ENCODE results near the gene CDH4.

CDH4 gene

DNA sequence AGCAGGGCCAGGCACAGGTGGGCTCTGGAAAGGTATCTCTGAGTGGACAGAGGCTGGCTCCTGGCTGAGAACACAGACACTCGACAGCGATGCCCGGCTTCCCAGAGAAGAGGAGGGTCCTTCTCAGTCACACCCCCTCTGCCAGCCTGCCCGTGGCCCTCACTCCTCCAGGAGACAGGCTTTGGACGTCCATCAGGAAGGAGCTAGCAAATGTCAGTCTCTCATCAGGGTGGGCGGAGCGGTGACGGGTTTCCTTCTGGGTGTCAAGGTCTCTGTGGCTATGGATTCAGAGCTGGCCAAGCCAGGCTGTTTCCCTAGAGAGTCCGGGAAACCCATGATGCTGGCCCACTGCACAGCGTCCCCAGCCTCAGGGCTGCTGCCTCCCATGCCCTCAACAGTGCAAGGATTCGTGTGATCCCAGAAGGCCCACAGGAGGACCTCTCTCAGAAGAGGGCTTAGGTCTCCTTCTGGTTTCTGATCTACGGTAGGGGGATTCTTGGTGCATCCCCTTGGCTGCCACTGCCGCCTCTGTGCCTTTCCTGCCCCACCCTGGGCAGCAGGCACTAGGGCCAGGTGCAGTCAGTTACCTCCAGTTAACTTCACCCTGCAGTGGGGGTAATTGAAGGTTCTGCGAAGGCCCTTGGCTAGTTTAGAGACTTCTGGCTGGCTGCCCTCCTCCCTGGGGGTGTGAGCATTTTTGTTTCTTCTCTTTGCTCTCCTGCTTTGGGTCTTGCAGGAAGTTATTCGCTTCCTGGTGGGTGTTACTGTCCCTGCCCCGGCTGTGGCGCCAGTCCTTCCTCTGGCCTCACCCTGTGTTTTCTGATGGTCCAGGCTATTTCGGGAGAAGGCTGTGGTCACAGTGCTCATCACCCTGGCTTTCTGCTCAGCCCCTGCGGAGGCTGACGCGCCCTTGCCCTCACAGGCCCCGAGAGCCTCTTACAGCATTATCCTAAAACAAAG, 80.2 kb downstream of the CDH4 start:
- no peak for DNase-seq

DNA sequence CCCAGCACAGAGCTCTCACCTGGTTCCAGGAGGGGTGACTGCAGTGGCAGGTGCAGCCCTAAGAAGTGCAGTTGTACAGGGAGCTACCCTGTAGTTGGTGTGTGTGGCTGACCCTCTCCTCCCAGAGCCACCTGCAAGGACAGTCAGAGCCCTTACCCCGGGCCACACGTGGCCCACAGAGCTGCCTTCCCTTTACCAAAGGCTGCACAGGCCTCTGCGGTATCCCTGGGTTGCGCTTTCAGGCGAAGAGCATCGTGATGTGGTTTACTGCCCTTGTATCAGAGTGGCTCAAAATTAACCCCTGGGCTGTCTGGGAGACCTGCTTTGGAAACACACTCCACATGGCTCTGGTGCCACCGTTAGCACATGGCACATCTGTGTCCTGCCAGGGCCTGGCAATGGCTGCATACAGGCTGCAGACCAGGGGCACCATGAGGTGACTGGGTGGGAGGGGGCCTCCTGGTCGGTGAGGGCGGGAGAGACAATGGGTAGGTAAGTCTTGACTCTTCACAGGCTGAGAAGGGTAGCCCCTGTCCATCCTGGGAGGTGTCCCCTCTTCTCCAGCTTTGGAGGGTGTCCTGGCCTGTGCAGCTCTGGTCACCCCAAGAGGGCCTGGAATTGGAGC, 81.5 kb downstream of the CDH4 start:
- no peak for DNase-seq

GRCh38 chr20:61340157-61340556, 88.1 kb downstream of the CDH4 start:
- DNase-seq = no peak

GRCh38 chr20:61341605-61342004, 89.5 kb downstream of the CDH4 start:
- no peak for DNase-seq

- DNase-seq = no peak
Observed at GRCh38 chr20:61343934-61344333, 91.9 kb downstream of the CDH4 start.

- no peak for DNase-seq
Observed at GRCh38 chr20:61345656-61346055, 93.6 kb downstream of the CDH4 start.

- no peak for DNase-seq
Observed at GRCh38 chr20:61346996-61347395, 94.9 kb downstream of the CDH4 start.

- no peak for DNase-seq
Observed at GRCh38 chr20:61347443-61347842, 95.4 kb downstream of the CDH4 start.

DNA sequence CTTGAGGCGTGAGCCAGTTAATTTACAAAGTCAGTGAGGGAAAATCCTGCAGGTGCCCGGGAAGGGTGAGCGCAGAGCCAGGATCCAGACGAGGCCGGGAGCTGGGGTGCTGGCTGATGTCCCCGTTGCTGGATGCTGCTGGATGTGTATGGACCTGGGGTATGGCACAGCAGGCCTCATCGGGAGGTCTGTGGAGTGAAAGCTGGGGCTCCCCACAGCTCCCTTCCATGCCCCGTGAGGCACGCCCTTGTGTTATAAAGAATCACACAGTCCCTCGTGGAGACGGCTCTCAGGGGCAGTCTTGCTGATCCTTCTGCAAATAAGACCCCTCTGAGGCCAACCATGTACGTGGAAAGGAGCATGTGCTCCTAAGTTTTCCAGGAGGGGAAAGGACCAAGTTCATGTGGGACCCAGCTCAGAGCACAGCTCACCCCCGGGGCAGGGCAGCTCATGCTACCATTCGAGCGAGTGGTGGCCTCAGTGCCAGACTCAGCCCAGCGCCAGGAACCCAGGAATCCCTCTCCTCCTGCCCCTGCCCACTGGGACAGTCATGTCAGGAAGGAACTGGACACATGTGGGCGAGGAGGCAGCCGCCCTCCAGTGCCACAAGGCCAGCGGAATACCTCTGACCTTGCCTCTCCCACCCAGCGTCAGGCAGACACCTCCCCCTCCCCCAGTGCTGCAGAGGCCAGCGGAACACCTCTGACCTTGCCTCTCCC, 97.5 kb downstream of the CDH4 start:
- no peak for DNase-seq

DNA sequence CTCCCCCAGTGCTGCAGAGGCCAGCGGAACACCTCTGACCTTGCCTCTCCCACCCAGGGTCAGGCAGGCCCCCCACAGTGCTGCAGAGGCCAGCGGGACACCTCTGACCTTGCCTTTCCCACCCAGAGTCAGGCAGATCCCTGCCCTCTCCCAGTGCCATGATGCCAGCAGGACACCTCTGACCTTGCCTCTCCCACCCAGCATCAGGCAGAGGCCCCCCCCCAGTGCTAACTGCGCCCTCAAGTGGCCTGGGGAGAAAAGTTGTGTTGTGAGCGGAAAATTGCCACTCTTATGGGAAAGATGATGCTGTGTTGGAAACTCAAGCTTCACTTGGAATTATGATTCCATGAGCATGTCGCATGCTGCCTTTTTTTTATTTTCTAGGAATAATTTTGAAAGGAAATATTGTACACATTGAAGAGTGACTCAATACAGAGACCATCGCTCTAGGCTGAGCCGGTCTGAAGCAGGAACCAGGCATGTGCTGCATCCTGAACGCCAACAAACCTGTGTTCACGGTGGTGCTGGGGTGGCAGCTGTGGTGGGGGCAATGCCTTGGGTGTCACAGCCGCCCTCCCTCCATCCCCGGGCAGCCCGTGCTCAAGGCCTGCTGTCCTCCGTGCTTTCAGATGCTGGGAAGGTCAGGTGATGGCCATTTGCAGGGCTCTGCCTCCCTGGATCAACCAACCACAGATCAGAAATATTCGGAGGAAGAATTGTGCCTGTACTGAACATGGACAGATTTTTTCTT, 98.6 kb downstream of the CDH4 start:
- no peak for DNase-seq

- no peak for DNase-seq
Observed at GRCh38 chr20:61352346-61353260, 100.5 kb downstream of the CDH4 start.

DNA sequence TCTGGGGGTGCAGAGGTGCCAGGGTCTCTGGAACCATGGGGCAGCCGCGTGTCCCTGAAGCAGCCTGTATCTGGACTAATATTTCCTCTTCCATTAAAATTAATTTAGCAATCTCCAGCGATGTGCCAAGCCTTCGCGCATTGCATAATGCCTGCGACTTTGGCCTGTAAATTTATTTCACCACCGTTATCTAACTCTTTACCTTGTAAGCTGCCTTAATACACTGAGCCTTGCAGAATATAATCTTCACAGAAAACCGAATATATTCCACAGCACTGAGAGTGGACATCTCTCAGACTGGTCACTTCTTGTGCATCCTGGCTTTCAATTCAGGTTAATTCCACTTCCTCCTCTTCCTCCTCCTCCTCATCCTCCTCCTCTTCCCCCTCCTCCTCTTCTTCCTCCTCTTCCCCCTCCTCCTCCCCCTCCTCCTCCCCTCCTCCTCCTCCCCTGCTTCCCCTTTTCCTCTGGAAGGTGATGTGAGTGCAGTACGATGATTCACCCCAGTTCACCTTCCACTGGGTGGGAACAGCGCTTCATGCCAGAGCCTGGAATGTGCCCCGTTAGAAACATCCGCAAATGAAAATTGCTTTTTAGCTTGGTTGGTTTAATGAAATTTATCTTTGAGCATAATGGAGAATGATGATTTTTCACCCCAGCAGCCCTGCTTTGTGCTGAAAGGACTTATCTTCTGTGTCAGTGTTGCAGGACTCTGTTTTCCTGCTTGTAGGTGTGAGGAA, 101.4 kb downstream of the CDH4 start:
- peak; percentile 49 for DNase-seq

DNA sequence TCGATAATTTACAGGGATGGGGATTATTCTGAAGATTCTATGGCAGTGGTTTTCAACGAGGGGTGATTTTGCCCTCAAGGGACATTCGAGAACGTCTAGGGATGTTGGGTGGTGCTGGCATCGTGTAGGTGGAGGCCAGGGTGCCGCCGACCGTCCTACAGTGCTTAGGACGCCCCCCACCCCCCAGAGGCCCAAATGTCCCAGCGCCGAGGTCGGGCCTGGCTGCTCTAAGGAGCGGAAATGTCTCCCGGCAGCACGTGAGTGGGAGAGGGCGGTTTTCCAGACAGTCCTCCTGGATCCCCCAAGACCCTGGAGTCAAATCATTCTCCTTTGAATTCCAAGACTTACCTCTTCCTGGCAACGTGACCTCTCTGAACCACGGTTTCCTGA, 101.9 kb downstream of the CDH4 start:
- DNase-seq = no peak

DNA sequence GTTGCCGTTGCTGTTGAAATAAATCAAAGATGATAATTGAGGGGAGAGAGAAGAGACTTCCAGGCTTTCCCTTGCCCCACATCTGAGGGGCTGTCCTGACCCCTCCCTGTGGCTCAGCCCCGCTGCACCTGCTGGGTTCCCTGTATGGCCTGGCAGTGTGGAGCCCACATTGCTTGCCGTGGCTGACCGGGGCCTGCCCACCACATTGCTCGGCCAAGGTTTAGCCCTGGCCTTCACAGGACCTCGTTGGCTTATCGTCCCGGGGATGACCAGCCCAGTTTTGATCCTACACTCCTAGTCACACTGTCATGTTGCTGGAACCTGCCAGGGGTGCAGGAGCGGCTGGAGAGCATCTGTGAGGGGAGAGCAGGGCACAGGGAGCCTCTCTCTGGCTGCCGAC, 102.4 kb downstream of the CDH4 start:
- no peak for DNase-seq

- DNase-seq = no peak
Observed at GRCh38 chr20:61354901-61355495, 102.9 kb downstream of the CDH4 start.

- DNase-seq = no peak
Observed at GRCh38 chr20:61355585-61355984, 103.5 kb downstream of the CDH4 start.

DNA sequence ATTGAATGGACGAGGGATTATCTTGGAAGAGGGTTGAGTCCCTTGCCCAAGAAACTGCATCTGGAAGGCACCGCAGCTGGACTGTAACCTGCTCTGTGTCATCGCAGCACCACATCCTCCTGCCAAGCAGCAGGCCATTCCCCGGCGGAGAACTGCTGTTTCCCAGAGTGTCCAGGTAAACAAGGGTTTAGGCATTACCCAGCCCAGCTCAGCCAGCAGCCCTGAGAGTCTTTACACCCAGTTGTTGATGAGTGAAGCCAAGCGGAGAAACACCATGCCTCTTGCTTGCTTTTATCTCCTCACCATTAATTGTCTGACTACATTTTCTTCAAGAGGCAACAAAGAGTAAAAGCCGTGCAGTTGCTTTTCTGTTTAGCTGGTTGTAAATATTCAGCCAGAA, 104.1 kb downstream of the CDH4 start:
- DNase-seq = no peak

GRCh38 chr20:61357119-61357518, 105.1 kb downstream of the CDH4 start:
- no peak for DNase-seq

- DNase-seq = no peak
Observed at GRCh38 chr20:61359254-61359653, 107.2 kb downstream of the CDH4 start.

DNA sequence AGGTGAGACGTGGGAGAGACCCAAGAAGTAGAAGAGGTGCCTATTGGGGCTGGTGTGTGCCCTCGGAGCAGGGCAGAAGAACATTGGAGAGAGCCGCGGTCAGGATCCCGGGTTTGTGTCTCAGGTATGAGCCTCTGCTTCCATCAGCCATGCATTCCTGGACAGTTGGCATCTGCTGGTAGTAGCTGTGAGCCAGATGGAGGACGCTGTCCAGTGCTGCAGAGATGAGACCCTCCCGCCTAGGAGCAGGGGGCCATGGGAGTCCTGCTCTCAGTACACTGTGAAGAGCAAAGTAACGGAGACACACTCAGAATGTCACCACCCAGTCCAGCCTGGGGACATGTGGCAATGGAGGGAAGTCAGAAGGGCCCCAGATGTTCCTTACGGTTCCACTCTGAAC, 108.2 kb downstream of the CDH4 start:
- DNase-seq = no peak

- DNase-seq = no peak
Observed at GRCh38 chr20:61360940-61361339, 108.9 kb downstream of the CDH4 start.
